Right renal cortex interstitium (tissue), 3 donors: ENCODE measurements around the gene TAF11L9. TPM values are rescaled to one million over a fixed set of nuclear protein-coding genes. Genes with fewer than 3 reads are reported as not detected.
"Not testable (repeated sequence)": the region's sequence is repeated elsewhere in the genome, so short reads cannot be mapped to it uniquely, and the experiment has no call there.

Experiments used
- DNase-seq, 3 donors: peaks; one replicate each; pipeline ENCODE4 v3.0.0-alpha.2; 2013; ENCODE audit warnings: low read depth in 3 of 3, low spot score in 2 of 3
- polyA plus RNA-seq, 3 donors: library from polyadenylated mRNA; unstranded; fragments of 120-200 nt; gene quantifications; one replicate each; pipeline ENCODE4 v1.2.1, GENCODE V29; 2013; ENCODE audit not compliant: insufficient read length in 3 of 3

The TAF11L9 gene
- polyA plus RNA-seq = not detected

GRCh38 chr5:17594255-17594654 is at the start of gene TAF11L9:
Gene TAF11L9, minus strand, starts transcription at chr5:17594394.
- DNase-seq = not testable (repeated sequence)

- DNase-seq = no peak
These were observed 40.0 kb upstream of the TAF11L9 start, which contains the start of gene TAF11L14 for GRCh38 chr5:17634160-17634559. Gene TAF11L14, plus strand, starts transcription at chr5:17634460.

- DNase-seq = not testable (repeated sequence)
These were observed 37.6 kb upstream of the TAF11L9 start, which contains the start of gene TAF11L13 for GRCh38 chr5:17631788-17632187. Gene TAF11L13, plus strand, starts transcription at chr5:17632088.

- no peak for DNase-seq
These were observed 31.5 kb upstream of the TAF11L9 start for GRCh38 chr5:17625686-17626085.

- DNase-seq = no peak
These were observed 26.4 kb upstream of the TAF11L9 start for GRCh38 chr5:17620627-17621026.

GRCh38 chr5:17619354-17619753 is 25.2 kb upstream of the TAF11L9 start:
- no peak for DNase-seq

- no peak for DNase-seq
These were observed 20.8 kb upstream of the TAF11L9 start for GRCh38 chr5:17614872-17615605.

GRCh38 chr5:17610092-17610491 is 15.9 kb upstream of the TAF11L9 start, which contains the start of gene TAF11L12:
Gene TAF11L12, plus strand, starts transcription at chr5:17610392.
- not testable (repeated sequence) for DNase-seq

GRCh38 chr5:17607461-17607860 is 13.3 kb upstream of the TAF11L9 start:
- not testable (repeated sequence) for DNase-seq

GRCh38 chr5:17604951-17605350 is 10.8 kb upstream of the TAF11L9 start:
- no peak for DNase-seq

- not testable (repeated sequence) for DNase-seq
These were observed 9.7 kb upstream of the TAF11L9 start, which contains the start of gene TAF11L11 for GRCh38 chr5:17603880-17604279. Gene TAF11L11, plus strand, starts transcription at chr5:17604183.

- not testable (repeated sequence) for DNase-seq
These were observed 3.5 kb upstream of the TAF11L9 start, which contains the start of gene TAF11L10 for GRCh38 chr5:17597728-17598127. Gene TAF11L10, minus strand, starts transcription at chr5:17597828.

- not testable (repeated sequence) for DNase-seq
These were observed 3.3 kb downstream of the TAF11L9 start, which contains the start of gene TAF11L8 for GRCh38 chr5:17590860-17591259. Gene TAF11L8, minus strand, starts transcription at chr5:17590960.

- DNase-seq = not testable (repeated sequence)
These were observed 8.5 kb downstream of the TAF11L9 start, which contains the start of gene TAF11L7 for GRCh38 chr5:17585658-17586057. Gene TAF11L7, minus strand, starts transcription at chr5:17585758.

Other genes with a start within 250 kb of the TAF11L9 start
- gene TAF11L2, start 96.2 kb downstream of the TAF11L9 start, polyA plus RNA-seq = not detected
- gene TAF11L3, start 76.0 kb downstream of the TAF11L9 start, polyA plus RNA-seq = not detected
- not detected for gene TAF11L4, start 72.6 kb downstream of the TAF11L9 start, polyA plus RNA-seq
- gene TAF11L5, start 69.2 kb downstream of the TAF11L9 start, polyA plus RNA-seq = not detected
- gene TAF11L6, start 65.7 kb downstream of the TAF11L9 start, polyA plus RNA-seq = not detected
- gene TAF11L7, start 8.6 kb downstream of the TAF11L9 start, polyA plus RNA-seq = not detected
- not detected for gene TAF11L8, start 3.4 kb downstream of the TAF11L9 start, polyA plus RNA-seq
- not detected for gene TAF11L10, start 3.4 kb upstream of the TAF11L9 start, polyA plus RNA-seq
- gene TAF11L11, start 9.8 kb upstream of the TAF11L9 start, polyA plus RNA-seq = not detected
- not detected for gene TAF11L12, start 16.0 kb upstream of the TAF11L9 start, polyA plus RNA-seq
- gene TAF11L13, start 37.7 kb upstream of the TAF11L9 start, polyA plus RNA-seq = not detected
- gene TAF11L14, start 40.1 kb upstream of the TAF11L9 start, polyA plus RNA-seq = not detected